ENCODE results near the gene TLK1. TPM values are rescaled to one million over a fixed set of nuclear protein-coding genes. Genes with fewer than 3 reads are reported as not detected.

TLK1 gene
- polyA plus RNA-seq, 1 of the 3 experiments (the other 2 are of a cell fraction) = 4.8 TPM

GRCh38 chr2:171066110-171066509 is 94.6 kb downstream of the TLK1 start (continued):
- no peak for TF ChIP-seq EP300 (IDR thresholded peaks at IDR 0.05; ENCODE audit: borderline replicate concordance in 1 of 2, low read depth in 1 of 2, low read length in 1 of 2)
- no peak for TF ChIP-seq MAX (IDR thresholded peaks at IDR 0.05; ENCODE audit: low read depth)
- TF ChIP-seq MEF2A (IDR thresholded peaks at IDR 0.05; ENCODE audit: borderline replicate concordance, low read depth) = no peak
- TF ChIP-seq JUND (IDR thresholded peaks at IDR 0.05) = no peak
- no peak for TF ChIP-seq RAD21 (IDR thresholded peaks at IDR 0.05; ENCODE audit: low read length)
- no peak for TF ChIP-seq TAF1 (IDR thresholded peaks at IDR 0.05; ENCODE audit: borderline replicate concordance, low read depth, low read length)
- no peak for TF ChIP-seq GABPA (IDR thresholded peaks at IDR 0.05; ENCODE audit: low read depth)
- TF ChIP-seq CHD2 (IDR thresholded peaks at IDR 0.05; ENCODE audit: low read length, partially characterized antibody) = no peak
- no peak for TF ChIP-seq USF2 (IDR thresholded peaks at IDR 0.05; ENCODE audit: borderline replicate concordance, low read depth, low read length)
- TF ChIP-seq RCOR1 (IDR thresholded peaks at IDR 0.05; ENCODE audit: low read length) = no peak
- TF ChIP-seq ELF1 (IDR thresholded peaks at IDR 0.05) = no peak
- no peak for TF ChIP-seq TEAD4 (IDR thresholded peaks at IDR 0.05; ENCODE audit: borderline replicate concordance, insufficient read depth)

GRCh38 chr2:171057575-171057974 is 103.1 kb downstream of the TLK1 start:
- no peaks in the 10 kb centered on the region for H3K9me2 ChIP-seq
- no peaks in the 10 kb centered on the region; a peak in 1 of 4 replicates for H3K4me1 ChIP-seq (ENCODE audit: control insufficient read depth in 1 of 2, insufficient read depth in 2 of 2, low read depth in 1 of 2, low read length in 1 of 2)
- WGBS (ENCODE audit: low lambda C conversion rate) = 86% methylated on average over 2 of the region's 2 CpGs
- H3F3A ChIP-seq (replicated peaks; ENCODE audit: insufficient read depth) = no peaks in the 10 kb centered on the region
- H2AFZ ChIP-seq (ENCODE audit: low read depth) = no peak overlapping the region
- H3K27me3 ChIP-seq (ENCODE audit: insufficient read depth) = no peaks in the 10 kb centered on the region
- CTCF ChIA-PET = interaction anchor here (2.0 kb wide), 1 partner anchor 11 kb away, joined by 5 read pairs; no protein-coding TSS in a partner anchor
- H3K9ac ChIP-seq = no peak overlapping the region
- H3K4me3 ChIP-seq (ENCODE audit: low read depth in 2 of 2, low read length in 1 of 2) = no peak overlapping the region
- no peaks in the 10 kb centered on the region for H4K20me1 ChIP-seq (ENCODE audit: insufficient read depth)
- TF ChIP-seq USF2 (IDR thresholded peaks at IDR 0.05; ENCODE audit: borderline replicate concordance, low read depth, low read length) (no peak), RXRA (IDR thresholded peaks at IDR 0.05; ENCODE audit: borderline replicate concordance, low read depth) (no peak), REST (IDR thresholded peaks at IDR 0.05; ENCODE audit: low read depth, low read length) (no peak), EP300 (IDR thresholded peaks at IDR 0.05; ENCODE audit: borderline replicate concordance in 1 of 2, low read depth in 1 of 2, low read length in 1 of 2) (no peak), FOXM1 (IDR thresholded peaks at IDR 0.05; ENCODE audit: low read depth) (no peak), ZBTB33 (IDR thresholded peaks at IDR 0.05; ENCODE audit: borderline replicate concordance, low read depth) (no peak), TEAD4 (IDR thresholded peaks at IDR 0.05; ENCODE audit: borderline replicate concordance, insufficient read depth) (no peak), NFIC (IDR thresholded peaks at IDR 0.05; ENCODE audit: borderline replicate concordance) (no peak), MAX (IDR thresholded peaks at IDR 0.05; ENCODE audit: low read depth) (no peak), YY1 (IDR thresholded peaks at IDR 0.05; ENCODE audit: low read depth) (no peak), RAD21 (IDR thresholded peaks at IDR 0.05; ENCODE audit: low read length) (no peak), NRF1 (IDR thresholded peaks at IDR 0.05; ENCODE audit: low read depth, low read length) (no peak)
- H3K9me3 ChIP-seq = no peaks in the 10 kb centered on the region
- no peak for DNase-seq
- POLR2A ChIA-PET = no interaction called here
- peaks cover 52 to 74% of the 10 kb centered on the region in 2 experiments for H3K36me3 ChIP-seq (replicated peaks in 1 of 2; ENCODE audit: control insufficient read depth in 1 of 2, insufficient read depth in 2 of 2, low read length in 1 of 2)
- H3K27ac ChIP-seq (ENCODE audit: low read depth in 2 of 2, low read length in 1 of 2) = no peak overlapping the region
- no peak overlapping the region for H3K4me2 ChIP-seq
- H3K79me2 ChIP-seq (ENCODE audit: insufficient read depth) = peaks cover 14% of the 10 kb centered on the region
